ENCODE measurements around the gene LTBR. TPM values are rescaled to one million over a fixed set of nuclear protein-coding genes. Genes with fewer than 3 reads are reported as not detected.

Gene LTBR
- total RNA-seq, 1 donor from 2014 or later = 23.5 TPM

DNA sequence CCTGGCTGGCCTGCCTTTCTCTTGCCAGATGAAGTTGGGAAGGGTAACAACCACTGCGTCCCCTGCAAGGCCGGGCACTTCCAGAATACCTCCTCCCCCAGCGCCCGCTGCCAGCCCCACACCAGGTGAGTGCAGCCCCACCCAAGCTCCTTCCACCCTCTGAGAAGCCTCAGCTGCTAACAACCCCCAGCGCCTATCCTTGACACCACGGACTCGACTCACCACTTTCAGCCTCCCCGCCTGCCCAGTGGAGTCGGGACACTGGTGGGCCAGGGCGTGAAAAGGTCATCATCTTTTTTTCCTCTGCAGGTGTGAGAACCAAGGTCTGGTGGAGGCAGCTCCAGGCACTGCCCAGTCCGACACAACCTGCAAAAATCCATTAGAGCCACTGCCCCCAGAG lies 2.1 kb downstream of the LTBR start:
- no peak overlapping the region for H3K27ac ChIP-seq (replicated peaks)
- H3K36me3 ChIP-seq = peaks cover 50% of the 10 kb centered on the region
- intact Hi-C loops (cut with micrococcal nuclease) = loop anchor here (10.0 kb wide), 1 partner anchor 51 kb away; no protein-coding TSS in a partner anchor
- H3K9me3 ChIP-seq (replicated peaks) = no peaks in the 10 kb centered on the region
- TF ChIP-seq, protein P1, sequence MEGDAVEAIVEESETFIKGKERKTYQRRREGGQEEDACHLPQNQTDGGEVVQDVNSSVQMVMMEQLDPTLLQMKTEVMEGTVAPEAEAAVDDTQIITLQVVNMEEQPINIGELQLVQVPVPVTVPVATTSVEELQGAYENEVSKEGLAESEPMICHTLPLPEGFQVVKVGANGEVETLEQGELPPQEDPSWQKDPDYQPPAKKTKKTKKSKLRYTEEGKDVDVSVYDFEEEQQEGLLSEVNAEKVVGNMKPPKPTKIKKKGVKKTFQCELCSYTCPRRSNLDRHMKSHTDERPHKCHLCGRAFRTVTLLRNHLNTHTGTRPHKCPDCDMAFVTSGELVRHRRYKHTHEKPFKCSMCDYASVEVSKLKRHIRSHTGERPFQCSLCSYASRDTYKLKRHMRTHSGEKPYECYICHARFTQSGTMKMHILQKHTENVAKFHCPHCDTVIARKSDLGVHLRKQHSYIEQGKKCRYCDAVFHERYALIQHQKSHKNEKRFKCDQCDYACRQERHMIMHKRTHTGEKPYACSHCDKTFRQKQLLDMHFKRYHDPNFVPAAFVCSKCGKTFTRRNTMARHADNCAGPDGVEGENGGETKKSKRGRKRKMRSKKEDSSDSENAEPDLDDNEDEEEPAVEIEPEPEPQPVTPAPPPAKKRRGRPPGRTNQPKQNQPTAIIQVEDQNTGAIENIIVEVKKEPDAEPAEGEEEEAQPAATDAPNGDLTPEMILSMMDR (IDR thresholded peaks at IDR 0.05; ENCODE audit: borderline replicate concordance) = no peak
- H3K27me3 ChIP-seq (ENCODE audit: low read depth) = no peaks in the 10 kb centered on the region
- H3K4me1 ChIP-seq = peaks cover 39% of the 10 kb centered on the region
- DNase-seq = no peak
- H3K4me3 ChIP-seq = no peak overlapping the region

GRCh38 chr12:6386491-6386890 lies 2.5 kb downstream of the LTBR start:
- TF ChIP-seq, protein P1 (IDR thresholded peaks at IDR 0.05; ENCODE audit: borderline replicate concordance) = no peak
- Histone ChIP-seq H3K36me3 (peaks cover 54% of the 10 kb centered on the region), H3K4me1 (peaks cover 42% of the 10 kb centered on the region), H3K9me3 (replicated peaks) (no peaks in the 10 kb centered on the region), H3K27me3 (ENCODE audit: low read depth) (no peaks in the 10 kb centered on the region), H3K4me3 (no peak overlapping the region), H3K27ac (replicated peaks) (no peak overlapping the region)
- intact Hi-C loops (cut with micrococcal nuclease) = loop anchor here (10.0 kb wide), 1 partner anchor 52 kb away; no protein-coding TSS in a partner anchor
- DNase-seq = no peak

GRCh38 chr12:6387541-6387940 lies 3.6 kb downstream of the LTBR start:
- no peaks in the 10 kb centered on the region for H3K9me3 ChIP-seq (replicated peaks)
- H3K27ac ChIP-seq (replicated peaks) = no peak overlapping the region
- no peak overlapping the region for H3K4me3 ChIP-seq
- peaks cover 55% of the 10 kb centered on the region for H3K36me3 ChIP-seq
- no peak for DNase-seq
- H3K27me3 ChIP-seq (ENCODE audit: low read depth) = no peaks in the 10 kb centered on the region
- H3K4me1 ChIP-seq = peaks cover 51% of the 10 kb centered on the region
- TF ChIP-seq, protein P1 (IDR thresholded peaks at IDR 0.05; ENCODE audit: borderline replicate concordance) = no peak
- intact Hi-C loops (cut with micrococcal nuclease) = loop anchor here (10.0 kb wide), 1 partner anchor 53 kb away; no protein-coding TSS in a partner anchor

DNA sequence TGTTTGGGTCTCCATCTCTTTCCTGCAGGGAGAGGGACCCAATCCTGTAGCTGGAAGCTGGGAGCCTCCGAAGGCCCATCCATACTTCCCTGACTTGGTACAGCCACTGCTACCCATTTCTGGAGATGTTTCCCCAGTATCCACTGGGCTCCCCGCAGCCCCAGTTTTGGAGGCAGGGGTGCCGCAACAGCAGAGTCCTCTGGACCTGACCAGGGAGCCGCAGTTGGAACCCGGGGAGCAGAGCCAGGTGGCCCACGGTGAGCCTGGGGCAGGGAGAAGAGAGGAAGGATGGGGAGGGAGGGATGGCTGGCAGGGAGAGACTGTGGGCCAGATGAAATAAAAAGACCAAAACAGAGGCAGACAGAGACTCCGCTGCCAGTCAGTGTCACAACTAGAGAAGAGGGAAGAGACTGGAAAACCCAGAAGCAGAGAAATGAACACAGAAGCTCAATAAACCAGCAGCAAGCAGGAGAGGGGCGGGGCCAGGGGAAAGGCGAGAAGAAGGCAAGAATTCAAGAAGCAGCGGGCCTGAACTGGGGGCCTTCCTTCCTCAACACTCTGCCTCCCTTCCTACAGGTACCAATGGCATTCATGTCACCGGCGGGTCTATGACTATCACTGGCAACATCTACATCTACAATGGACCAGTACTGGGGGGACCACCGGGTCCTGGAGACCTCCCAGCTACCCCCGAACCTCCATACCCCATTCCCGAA lies 6.3 kb downstream of the LTBR start:
- Histone ChIP-seq H3K27ac (replicated peaks) (no peak overlapping the region), H3K4me1 (peaks cover 35% of the 10 kb centered on the region), H3K27me3 (ENCODE audit: low read depth) (no peaks in the 10 kb centered on the region), H3K9me3 (replicated peaks) (no peaks in the 10 kb centered on the region), H3K36me3 (peaks cover 55% of the 10 kb centered on the region), H3K4me3 (no peak overlapping the region)
- intact Hi-C loops (cut with micrococcal nuclease) = no loop called here
- DNase-seq = no peak
- TF ChIP-seq, protein P1 (IDR thresholded peaks at IDR 0.05; ENCODE audit: borderline replicate concordance) = no peak

GRCh38 chr12:6391013-6391412 lies 7.1 kb downstream of the LTBR start:
- Histone ChIP-seq H3K4me1 (peaks cover 30% of the 10 kb centered on the region), H3K27ac (replicated peaks) (no peak overlapping the region), H3K4me3 (no peak overlapping the region), H3K36me3 (peaks cover 54% of the 10 kb centered on the region), H3K9me3 (replicated peaks) (no peaks in the 10 kb centered on the region), H3K27me3 (ENCODE audit: low read depth) (no peaks in the 10 kb centered on the region)
- TF ChIP-seq, protein P1 (IDR thresholded peaks at IDR 0.05; ENCODE audit: borderline replicate concordance) = no peak
- intact Hi-C loops (cut with micrococcal nuclease) = no loop called here
- no peak for DNase-seq

Data from left ventricle myocardium inferior (tissue), 1 donor.